ENCODE data around the gene MUC2.

Gene MUC2

DNA sequence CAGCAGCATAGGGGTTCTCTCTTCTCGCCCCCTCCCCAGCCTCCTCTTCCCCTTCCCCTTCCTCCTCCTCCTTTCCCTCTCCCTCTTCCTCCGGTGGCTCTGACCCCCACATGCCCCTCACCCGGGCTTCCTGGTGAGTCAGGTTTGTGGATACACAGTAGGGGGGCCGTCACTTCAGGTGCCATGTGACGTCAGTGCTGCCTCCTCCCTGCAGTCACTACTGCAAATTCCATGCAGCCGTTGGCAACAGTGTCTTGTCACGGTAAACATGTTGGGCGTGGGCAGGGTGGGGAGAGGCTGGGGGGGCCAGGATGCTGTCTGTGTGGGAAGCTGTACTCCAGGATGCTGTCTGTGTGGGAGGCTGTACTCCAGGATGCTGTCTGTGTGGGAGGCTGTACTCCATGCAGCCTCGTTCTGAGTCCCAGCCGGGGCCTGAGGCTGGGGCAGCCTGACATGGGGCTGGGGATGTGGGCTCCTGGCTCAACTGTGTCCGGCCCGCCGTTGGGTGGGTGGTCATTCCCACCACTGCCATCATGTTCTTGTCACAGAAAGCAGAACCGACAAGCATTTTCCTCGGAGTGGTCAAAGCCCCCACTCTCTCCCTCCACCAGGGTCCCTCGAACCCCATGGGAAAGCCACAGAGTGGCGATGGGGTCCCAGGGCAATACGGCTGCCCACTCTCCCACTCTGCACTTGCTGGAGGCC is 2.4 kb upstream of the MUC2 start:
- no peak for DNase-seq (ENCODE audit: low spot score)

DNA sequence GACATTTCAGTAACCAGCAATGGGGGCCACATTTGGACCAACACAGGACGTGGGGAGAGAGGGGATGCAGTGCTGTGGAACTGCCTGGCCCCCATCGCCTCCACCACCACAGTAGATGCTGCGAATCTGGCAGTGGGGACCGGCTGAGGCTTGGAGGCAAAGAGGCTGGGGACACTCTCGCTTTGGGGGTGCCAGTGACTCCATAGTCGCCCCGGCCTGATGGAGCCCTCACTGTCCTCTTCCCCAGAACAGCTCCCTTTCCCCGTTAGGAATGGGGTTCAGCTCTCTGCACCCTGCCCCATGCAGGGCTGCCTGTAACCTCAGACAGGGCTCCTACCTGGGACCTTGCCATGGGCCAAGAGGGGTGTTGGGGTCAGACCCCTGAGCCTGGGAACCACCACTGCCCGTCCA is 1.8 kb upstream of the MUC2 start:
- no peak for DNase-seq (ENCODE audit: low spot score)

DNA sequence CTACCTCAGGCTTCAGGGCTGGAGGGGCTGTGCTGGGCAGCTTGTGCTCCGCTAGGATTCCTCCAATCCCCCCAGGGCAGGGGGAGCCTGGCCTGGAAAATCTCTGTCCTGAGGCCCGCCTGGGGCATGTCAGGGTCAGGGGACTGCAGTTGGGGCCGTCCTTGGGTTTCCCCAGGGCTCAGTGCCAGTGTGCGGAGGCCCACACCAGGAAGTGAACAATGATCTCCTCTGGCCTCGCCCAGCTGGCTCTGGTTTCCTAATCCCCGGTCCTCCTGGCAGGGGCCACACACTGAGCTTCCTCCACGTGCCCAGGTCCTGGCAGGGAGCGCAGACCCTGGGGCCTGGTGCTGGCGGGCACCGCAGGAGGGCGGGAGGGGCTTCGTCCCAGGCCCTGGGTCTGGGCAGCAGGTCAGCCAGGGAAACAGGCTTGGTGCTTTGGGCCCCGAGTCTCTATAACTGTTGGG is 1.4 kb upstream of the MUC2 start:
- no peak for DNase-seq (ENCODE audit: low spot score)

DNA sequence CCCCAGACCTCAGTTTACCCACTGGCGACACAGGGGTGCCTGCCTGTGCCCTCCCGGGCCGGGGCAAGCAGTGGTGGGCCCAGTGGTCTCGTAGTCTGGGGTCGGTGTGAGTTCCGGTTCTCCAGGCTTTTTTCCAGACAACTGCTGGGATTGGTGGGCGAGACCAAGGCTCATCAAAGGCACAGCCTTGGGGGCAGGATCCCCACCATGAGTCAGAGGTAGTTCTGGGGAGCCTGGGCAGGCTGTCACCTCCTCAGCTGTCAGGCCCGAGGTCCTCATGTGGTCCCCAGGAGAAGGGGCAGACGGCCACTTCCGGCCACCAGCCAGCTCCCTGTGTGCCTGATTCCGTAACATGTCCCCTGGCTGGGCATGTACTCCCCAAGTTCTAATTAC is 827 bp upstream of the MUC2 start:
- DNase-seq (ENCODE audit: low spot score): no peak

DNA sequence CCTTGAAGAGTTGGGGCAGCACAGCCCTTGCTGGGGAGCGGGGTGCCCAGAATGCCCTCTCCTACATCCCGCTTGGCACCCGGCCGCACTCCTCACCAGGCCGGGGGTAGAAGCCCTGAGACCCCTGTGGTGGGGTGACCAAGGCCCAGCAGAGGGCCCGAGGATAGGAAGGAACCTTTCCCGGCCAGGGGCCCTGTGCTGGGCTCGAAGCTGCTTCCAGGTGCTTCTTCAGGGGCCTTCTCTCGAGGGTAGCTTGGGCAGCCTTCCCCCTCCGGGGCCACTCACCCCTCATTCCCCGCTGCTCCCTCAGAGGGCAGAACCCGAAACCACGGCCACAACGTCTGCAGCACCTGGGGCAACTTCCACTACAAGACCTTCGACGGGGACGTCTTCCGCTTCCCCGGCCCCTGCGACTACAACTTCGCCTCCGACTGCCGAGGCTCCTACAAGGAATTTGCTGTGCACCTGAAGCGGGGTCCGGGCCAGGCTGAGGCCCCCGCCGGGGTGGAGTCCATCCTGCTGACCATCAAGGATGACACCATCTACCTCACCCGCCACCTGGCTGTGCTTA is 752 bp downstream of the MUC2 start:
- DNase-seq (ENCODE audit: low spot score): no peak

DNA sequence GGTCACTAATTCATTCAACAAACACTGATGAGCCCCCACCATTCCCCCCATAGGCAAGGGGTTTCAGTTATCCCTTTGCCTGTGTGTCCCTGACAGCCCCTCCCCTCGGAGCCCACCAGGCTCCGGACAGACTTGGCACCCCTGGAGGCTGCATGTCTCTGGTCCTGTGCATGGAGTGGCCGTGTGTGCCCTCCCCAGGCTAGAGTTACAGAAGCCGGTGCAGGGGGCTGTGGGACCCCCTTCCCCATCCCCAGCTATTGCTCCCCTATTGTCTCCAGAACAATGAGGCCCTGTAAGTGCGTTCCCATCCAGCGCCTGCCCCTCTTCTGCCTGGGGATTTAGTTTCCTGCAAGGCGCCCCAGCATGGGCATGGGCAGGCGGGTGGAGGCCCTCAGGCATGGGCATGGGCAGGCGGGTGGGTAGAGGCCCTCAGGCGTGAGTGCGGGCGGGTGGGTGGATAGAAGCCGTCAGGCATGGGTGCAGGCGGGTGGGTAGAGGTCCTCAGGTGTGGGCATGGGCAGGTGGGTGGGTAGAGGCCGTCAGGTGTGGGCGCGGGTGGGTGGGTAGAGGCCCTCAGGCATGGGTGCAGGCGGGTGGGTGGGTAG is 1.5 kb downstream of the MUC2 start:
- DNase-seq (ENCODE audit: low spot score): no peak

DNA sequence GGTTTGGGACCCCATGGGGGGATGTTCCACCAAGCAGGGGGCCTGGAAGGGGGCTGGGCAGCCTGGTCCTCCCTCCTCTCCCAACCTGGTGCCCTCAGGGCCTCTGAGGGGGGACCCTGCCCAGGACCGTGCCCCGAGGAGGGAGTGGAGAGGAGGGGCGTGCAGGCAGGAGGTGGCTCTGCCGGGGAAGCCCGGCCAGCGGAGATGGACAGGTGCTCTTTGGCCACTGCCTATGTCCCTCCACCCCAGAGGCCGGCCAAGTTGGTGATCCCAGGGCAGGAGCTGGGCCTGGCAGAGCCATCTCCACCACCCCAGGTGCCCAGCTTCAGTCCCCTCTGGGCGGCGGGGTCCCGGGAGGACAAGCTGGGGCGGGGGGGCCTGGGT is 2.4 kb downstream of the MUC2 start:
- no peak for DNase-seq (ENCODE audit: low spot score)

DNA sequence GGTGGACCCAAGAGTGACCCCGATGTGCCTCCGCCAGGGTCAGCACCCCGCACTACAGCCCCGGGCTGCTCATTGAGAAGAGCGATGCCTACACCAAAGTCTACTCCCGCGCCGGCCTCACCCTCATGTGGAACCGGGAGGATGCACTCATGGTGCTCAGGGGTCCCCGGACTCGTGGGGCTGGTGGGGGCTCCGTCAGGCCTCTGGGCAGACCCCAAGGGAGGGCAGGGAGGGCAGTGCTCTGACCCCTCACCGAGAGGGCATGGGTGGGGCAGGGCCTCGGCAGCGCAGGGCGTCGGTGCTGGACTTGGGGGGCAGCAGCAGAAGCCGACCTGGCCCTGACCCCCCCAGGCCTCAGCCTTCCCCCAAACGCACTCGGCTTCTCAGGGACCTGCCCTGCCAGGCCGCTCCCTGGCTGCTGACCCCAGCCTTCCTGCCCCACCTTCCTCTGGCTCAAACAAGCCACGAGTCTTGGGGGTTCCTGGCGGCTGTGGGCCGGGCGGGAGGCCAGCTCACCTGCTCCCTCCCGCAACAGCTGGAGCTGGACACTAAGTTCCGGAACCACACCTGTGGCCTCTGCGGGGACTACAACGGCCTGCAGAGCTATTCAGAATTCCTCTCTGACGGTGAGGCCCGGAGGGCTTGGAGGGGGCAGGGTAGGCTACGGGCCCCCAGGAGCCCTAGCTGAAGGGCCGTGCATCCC is 2.9 kb downstream of the MUC2 start:
- no peak for DNase-seq (ENCODE audit: low spot score)

DNA sequence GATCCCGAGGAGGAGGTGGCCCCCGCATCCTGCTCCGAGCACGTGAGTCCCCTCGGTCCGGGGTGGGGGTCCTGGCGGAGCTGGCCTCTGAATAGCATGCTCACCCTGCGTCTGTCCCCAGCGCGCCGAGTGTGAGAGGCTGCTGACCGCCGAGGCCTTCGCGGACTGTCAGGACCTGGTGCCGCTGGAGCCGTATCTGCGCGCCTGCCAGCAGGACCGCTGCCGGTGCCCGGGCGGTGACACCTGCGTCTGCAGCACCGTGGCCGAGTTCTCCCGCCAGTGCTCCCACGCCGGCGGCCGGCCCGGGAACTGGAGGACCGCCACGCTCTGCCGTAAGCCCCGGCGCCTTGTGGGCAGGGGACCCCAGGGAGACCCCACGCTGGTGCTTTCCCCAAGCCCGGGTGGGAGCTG is 3.5 kb downstream of the MUC2 start:
- DNase-seq (ENCODE audit: low spot score): no peak

DNA sequence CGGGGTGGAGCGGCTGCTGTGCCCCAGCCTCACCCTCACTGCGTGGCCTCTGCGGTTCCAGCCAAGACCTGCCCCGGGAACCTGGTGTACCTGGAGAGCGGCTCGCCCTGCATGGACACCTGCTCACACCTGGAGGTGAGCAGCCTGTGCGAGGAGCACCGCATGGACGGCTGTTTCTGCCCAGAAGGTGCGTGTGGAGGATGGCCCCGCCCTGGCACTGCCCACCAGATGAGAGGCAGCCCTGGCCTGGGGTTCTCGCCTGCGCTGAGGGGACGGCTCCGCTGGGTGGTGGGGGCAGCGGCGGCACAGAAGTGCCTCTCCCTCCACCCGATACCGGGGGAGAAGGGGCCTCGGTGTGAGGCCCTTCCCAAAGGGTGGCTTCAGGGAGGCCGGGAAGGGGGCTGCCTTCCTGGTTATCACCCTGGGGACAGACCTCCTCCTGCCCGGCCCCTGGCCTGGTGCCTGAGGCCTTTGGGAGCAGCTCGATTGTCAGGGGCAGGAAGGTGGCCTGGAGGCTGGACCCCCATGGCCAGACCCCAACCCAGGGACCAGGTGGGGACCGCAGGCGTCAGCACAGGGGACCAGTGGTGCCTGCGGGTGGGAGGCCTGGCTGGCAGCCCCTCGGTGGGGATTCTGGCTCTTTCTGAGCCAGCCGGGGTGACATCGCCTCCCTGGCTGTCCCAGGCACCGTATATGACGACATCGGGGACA is 7.1 kb downstream of the MUC2 start:
- DNase-seq (ENCODE audit: low spot score): no peak

DNA sequence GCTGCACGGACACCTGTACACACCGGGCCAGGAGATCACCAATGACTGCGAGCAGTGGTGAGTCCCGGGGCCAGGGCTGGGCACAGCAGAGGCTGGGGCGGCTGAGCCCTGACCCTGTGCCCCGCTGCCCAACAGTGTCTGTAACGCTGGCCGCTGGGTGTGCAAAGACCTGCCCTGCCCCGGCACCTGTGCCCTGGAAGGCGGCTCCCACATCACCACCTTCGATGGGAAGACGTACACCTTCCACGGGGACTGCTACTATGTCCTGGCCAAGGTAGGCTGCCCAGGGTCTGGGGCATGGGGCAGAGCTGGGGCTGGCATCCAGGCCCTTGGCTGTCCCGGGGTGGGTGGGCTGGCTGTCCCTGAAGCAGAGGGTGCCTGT is 7.7 kb downstream of the MUC2 start:
- DNase-seq (ENCODE audit: low spot score): no peak

DNA sequence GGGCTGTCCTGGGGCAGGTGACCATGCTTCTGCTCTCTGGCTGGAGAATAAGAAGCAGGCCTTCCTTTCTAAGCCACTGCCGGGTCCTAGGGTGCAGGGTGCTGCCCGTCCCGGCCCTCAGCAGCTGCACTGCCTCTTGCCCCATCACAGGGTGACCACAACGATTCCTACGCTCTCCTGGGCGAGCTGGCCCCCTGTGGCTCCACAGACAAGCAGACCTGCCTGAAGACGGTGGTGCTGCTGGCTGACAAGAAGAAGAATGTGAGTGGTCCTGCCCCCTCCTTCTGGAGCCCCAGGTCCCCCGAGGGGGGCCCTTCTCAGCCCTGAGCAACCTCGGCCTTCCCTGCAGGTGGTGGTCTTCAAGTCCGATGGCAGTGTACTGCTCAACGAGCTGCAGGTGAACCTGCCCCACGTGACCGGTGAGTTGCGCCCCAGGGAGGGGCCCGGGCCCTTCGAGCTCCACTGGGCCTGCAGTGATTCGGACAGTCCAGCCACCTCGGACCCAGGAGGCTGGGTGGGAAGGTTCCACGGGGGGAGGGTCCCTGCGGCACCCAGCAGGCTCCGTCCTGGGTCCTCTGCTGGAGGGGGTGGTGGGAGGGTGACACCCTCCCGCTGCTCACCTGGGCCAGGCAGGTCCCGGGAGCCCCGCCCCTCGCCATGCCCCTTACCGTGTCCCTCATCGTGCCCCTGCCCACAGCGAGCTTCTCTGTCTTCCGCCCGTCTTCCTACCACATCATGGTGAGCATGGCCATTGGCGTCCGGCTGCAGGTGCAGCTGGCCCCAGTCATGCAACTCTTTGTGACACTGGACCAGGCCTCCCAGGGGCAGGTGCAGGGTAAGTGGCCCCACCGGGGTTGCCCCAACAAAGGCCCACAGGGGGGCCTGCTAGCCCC is 8.3 kb downstream of the MUC2 start:
- DNase-seq (ENCODE audit: low spot score): no peak

DNA sequence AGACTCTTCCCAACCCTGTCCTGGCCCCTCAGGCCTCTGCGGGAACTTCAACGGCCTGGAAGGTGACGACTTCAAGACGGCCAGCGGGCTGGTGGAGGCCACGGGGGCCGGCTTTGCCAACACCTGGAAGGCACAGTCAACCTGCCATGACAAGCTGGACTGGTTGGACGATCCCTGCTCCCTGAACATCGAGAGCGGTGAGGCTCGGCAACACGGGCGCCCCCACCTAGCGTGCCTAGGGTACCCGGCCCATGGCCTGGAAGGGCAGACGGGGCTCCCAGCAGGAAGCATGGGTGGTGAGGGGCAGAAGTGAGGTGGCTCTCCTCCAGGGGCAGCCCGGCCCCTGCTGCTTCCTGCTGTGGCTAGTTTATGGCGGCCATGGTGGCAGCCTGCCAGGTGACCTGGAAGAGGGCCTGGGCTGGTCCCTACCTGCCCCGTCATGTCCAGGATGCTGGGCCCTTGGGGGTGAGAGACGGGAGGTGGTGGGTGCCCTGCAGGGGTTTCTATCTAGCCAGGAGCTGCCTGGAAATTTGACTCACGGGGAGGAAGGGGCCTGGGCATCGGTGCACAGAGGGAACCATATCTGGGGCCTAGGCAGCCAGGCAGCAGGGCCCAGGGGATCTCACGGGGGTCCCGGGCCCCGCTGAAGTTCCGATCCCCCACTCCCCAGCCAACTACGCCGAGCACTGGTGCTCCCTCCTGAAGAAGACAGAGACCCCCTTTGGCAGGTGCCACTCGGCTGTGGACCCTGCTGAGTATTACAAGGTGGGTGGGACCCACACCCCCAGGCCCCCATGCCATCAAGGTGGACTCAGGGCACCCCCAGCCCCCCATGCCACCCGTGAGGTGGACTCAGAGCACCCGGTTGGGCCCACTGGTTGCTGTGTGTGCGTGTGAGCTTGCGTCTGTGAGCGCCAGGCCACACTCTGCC is 9.2 kb downstream of the MUC2 start:
- no peak for DNase-seq (ENCODE audit: low spot score)

DNA sequence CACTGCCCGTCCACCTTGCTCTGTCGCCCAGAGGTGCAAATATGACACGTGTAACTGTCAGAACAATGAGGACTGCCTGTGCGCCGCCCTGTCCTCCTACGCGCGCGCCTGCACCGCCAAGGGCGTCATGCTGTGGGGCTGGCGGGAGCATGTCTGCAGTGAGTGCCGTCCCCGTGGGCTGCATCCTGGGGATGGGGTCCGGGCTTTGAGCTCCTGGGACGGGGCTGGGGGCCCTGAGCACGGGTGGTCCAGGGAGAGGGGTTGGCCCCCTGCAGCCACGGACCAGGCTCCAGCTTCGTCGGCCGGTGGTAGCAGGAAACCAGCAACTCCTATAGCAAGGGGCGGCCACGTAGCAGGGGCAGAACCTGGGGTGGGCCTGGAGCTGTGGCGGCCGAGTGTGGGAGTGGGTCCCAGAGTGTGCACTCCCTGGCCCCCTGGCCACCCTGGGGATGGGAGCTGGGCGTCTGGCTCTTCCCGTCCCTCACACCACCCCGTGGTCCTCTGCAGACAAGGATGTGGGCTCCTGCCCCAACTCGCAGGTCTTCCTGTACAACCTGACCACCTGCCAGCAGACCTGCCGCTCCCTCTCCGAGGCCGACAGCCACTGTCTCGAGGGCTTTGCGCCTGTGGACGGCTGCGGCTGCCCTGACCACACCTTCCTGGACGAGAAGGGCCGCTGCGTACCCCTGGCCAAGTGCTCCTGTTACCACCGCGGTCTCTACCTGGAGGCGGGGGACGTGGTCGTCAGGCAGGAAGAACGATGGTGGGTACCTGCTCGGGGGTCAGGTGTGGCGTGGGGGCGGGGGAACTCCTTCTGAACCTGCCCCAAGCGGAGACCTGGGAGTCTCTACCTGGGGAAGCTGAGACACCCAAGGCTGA is 10.1 kb downstream of the MUC2 start:
- DNase-seq (ENCODE audit: low spot score): no peak

DNA sequence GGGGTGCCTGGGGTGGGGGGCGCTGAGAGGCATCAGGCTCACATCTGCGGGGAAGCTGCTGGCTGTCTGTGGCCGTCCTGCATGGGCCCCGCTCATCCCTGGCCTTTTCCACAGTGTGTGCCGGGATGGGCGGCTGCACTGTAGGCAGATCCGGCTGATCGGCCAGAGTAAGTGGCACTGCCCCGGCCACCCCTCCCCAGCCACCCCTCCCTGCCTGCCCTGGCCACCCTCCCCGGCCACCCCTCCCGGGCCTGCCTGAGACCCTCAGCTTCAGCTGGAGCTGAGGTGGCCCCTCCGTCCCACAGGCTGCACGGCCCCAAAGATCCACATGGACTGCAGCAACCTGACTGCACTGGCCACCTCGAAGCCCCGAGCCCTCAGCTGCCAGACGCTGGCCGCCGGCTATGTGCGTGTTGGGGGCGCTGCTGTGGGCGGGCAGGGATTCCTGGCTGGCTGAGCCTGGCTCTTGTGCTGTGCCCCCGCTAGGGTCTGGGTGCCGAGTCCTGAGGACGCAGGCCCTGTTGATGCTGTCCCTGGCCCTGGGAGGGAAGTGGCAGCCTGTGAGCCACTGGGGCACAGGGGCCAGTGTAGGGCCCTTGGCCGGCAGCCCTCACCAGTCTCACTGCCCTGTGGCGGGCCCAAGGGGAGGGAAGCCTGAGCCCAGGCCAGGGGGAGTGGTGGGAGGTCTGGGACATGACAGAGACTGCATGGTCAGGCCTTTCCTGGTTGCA is 10.9 kb downstream of the MUC2 start:
- DNase-seq (ENCODE audit: low spot score): no peak

DNA sequence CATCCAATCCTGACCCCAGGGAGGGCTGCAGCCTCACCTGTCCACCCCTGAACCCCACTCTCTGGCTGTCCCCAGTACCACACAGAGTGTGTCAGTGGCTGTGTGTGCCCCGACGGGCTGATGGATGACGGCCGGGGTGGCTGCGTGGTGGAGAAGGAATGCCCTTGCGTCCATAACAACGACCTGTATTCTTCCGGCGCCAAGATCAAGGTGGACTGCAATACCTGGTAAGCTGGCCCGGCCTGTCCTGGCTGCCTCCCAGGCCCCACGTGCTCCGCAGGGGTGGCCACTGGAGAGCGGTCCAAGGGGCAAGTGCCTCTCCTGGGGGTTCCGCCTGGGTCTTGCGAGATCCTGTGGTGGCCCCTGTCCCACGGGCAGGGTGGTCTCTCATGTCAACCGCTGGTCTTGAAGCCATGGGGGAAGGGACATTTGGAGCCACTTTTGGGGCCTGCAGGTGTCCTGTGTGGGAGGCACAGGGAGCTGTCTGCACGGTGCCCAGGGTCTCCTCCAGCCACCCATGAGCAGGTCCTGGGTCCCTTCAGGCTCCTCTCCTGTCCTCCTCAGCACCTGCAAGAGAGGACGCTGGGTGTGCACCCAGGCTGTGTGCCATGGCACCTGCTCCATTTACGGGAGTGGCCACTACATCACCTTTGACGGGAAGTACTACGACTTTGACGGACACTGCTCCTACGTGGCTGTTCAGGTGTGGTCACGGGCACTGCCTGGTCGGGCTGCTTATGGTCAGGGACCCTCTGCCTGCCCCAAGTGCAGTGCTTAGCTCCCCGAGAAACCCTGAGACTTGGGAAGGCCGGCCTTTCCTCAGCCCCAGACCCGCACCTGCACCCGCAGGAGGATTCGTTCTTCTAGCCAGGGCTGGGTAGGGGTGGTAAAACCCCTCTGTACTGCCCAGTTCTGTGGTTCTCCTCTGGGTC is 11.8 kb downstream of the MUC2 start:
- DNase-seq (ENCODE audit: low spot score): no peak

DNA sequence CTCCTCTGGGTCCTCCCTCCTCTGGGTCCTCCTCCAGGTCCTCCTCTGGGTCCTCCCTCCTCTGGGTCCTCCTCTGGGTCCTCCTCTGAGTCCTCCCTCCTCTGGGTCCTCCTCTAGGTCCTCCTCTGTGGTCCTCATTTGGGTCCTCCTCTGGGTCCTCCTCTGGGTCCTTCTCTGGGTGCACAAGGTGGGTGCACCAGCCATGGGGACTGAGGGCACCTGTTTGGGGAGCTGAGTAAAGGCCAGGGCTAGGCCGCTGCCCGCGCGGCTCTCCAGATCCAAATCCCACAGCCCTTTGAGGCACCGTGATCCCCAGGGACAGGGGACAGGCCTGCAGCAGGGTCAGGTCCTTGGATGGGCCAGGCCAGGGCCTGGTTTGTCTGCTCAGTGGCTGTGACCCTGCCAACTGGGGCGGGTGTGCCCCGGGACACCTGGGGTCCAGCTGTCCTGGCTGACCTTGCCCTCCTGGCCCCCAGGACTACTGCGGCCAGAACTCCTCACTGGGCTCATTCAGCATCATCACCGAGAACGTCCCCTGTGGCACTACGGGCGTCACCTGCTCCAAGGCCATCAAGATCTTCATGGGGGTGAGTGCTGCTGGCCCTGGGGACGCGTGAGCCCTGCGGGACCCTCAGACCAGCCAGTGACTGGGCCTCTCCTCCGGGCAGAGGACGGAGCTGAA is 12.7 kb downstream of the MUC2 start:
- no peak for DNase-seq (ENCODE audit: low spot score)

Data from D341Med (cell line).